ENCODE measurements around the gene UBXN6. TPM values are rescaled to one million over a fixed set of nuclear protein-coding genes. Genes with fewer than 3 reads are reported as not detected.

Gene UBXN6
- total RNA-seq, 2 experiments from 2014 or later: 54.5 to 58.4 TPM

DNA sequence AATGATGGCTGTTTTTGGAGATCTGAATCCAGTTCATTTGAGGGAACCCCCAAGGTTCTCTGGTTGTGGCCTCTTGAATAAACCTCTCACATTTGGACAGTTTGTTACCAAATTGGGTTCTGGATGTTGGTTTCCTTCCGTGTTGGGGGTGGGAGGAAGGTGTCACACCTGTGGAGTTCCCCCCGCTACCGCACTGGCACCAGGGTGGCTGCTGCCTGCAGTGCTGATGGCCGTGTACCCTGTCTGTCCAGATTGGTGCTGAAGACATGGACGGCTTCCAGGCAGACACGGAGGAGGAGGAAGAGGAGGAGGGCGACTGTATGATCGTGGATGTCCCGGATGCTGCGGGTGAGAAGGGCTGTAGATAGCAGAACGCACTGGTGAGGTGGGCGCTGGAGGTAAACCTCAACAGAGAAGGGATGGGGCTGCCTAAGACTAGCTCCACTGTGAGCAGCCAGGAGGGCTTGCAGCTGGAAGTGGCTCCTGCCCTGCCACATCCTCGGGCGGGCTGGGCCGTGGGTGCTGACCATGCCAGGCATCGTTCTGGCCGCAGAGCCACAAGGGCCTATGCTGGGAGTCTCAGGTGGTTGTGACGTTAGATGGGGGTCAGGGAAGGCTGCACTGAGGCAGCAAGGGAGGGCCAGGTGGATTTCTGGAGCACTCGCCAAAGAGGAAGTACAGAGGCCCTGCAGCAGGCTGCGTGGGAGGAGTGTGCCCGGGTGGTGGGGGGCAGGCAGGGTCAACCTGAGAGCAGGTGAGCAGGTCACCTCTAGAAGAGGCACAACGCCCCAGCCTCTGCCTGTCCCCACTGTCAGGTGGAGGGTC is 15.4 kb downstream of the UBXN6 start:
- Mint-ChIP-seq H3K36me3 (ENCODE audit: low read depth) (peaks cover 14% of the 10 kb centered on the region), H3K4me3 (no peak overlapping the region), H3K4me1 (ENCODE audit: low read depth) (no peaks in the 10 kb centered on the region), H3K9me3 (no peaks in the 10 kb centered on the region), H3K27me3 (no peaks in the 10 kb centered on the region), H3K27ac (no peak overlapping the region)
- ChIA-PET CTCF (no interaction called here), POLR2A (no interaction called here)
- Histone ChIP-seq H3K4me1 (ENCODE audit: insufficient read depth, low read length) (no peaks in the 10 kb centered on the region), H3K4me3 (ENCODE audit: low read length) (no peak overlapping the region), H3K9me3 (ENCODE audit: control insufficient read depth in 1 of 2, insufficient read depth in 1 of 2, low read length in 2 of 2) (no peaks in the 10 kb centered on the region), H3K27ac (ENCODE audit: low read depth in 1 of 2, low read length in 2 of 2) (no peak overlapping the region), H3K27me3 (ENCODE audit: control insufficient read depth in 1 of 2, insufficient read depth in 2 of 2, low read length in 2 of 2) (no peaks in the 10 kb centered on the region), H3K36me3 (ENCODE audit: insufficient read depth, low read length) (peaks cover 30% of the 10 kb centered on the region)
- intact Hi-C loops (cut with DNase I, micrococcal nuclease): no loop called here
- DNase-seq (no peak), ATAC-seq (ENCODE audit: poor library complexity) (no peak)
- TF ChIP-seq CTCF (IDR thresholded peaks at IDR 0.05): no peak

DNA sequence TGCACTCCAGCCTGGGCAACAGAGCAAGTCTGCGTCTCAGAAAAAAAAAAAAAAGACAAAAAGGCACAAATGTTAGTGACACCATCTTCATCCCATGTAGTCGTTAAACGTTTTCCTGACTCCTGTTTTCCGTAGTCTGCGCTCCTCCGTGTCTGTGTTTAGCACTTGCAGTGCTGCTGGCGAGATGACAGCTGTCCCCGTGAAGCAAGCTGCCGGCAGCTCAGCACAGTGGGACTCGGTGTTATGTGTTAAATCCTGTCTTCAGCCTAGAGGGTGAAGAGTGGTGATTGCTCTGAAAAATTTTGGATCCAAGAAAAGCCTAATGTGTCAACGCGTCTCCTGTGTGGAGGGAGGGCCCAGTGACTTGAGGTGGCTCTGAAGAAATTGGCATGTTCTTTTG is 18.4 kb downstream of the UBXN6 start:
- no peak for ATAC-seq (ENCODE audit: poor library complexity)
- peaks cover 8% of the 10 kb centered on the region for H3K36me3 ChIP-seq (ENCODE audit: insufficient read depth, low read length)
- no peaks in the 10 kb centered on the region for H3K9me3 ChIP-seq (ENCODE audit: control insufficient read depth in 1 of 2, insufficient read depth in 1 of 2, low read length in 2 of 2)
- no peak overlapping the region for H3K4me3 ChIP-seq (ENCODE audit: low read length)
- POLR2A ChIA-PET: no interaction called here
- H3K9me3 Mint-ChIP-seq: no peaks in the 10 kb centered on the region
- intact Hi-C loops (cut with DNase I, micrococcal nuclease): no loop called here
- no peak for DNase-seq
- no peak overlapping the region for H3K27ac ChIP-seq (ENCODE audit: low read depth in 1 of 2, low read length in 2 of 2)
- H3K4me3 Mint-ChIP-seq: no peak overlapping the region
- CTCF ChIA-PET: no interaction called here
- H3K27me3 Mint-ChIP-seq: no peaks in the 10 kb centered on the region
- no peaks in the 10 kb centered on the region for H3K4me1 Mint-ChIP-seq (ENCODE audit: low read depth)
- no peaks in the 10 kb centered on the region for H3K4me1 ChIP-seq (ENCODE audit: insufficient read depth, low read length)
- H3K27me3 ChIP-seq (ENCODE audit: control insufficient read depth in 1 of 2, insufficient read depth in 2 of 2, low read length in 2 of 2): no peaks in the 10 kb centered on the region
- H3K36me3 Mint-ChIP-seq (ENCODE audit: low read depth): peaks cover 12% of the 10 kb centered on the region
- no peak overlapping the region for H3K27ac Mint-ChIP-seq
- no peak for TF ChIP-seq CTCF (IDR thresholded peaks at IDR 0.05)

- no peaks in the 10 kb centered on the region for H3K9me3 Mint-ChIP-seq
- peaks cover 16% of the 10 kb centered on the region for H3K36me3 ChIP-seq (ENCODE audit: insufficient read depth, low read length)
- no peak for TF ChIP-seq CTCF (IDR thresholded peaks at IDR 0.05)
- H3K27ac Mint-ChIP-seq: no peak overlapping the region
- DNase-seq (no peak), ATAC-seq (ENCODE audit: poor library complexity) (no peak)
- no peak overlapping the region for H3K4me3 Mint-ChIP-seq
- ChIA-PET CTCF (no interaction called here), POLR2A (no interaction called here)
- H3K36me3 Mint-ChIP-seq (ENCODE audit: low read depth): peaks cover 15% of the 10 kb centered on the region
- H3K27ac ChIP-seq (ENCODE audit: low read depth in 1 of 2, low read length in 2 of 2): no peak overlapping the region
- H3K4me3 ChIP-seq (ENCODE audit: low read length): no peak overlapping the region
- intact Hi-C loops (cut with DNase I, micrococcal nuclease): no loop called here
- no peaks in the 10 kb centered on the region for H3K4me1 Mint-ChIP-seq (ENCODE audit: low read depth)
- H3K27me3 Mint-ChIP-seq: no peaks in the 10 kb centered on the region
- H3K27me3 ChIP-seq (ENCODE audit: control insufficient read depth in 1 of 2, insufficient read depth in 2 of 2, low read length in 2 of 2): no peaks in the 10 kb centered on the region
- H3K4me1 ChIP-seq (ENCODE audit: insufficient read depth, low read length): no peaks in the 10 kb centered on the region
- H3K9me3 ChIP-seq (ENCODE audit: control insufficient read depth in 1 of 2, insufficient read depth in 1 of 2, low read length in 2 of 2): no peaks in the 10 kb centered on the region
These were observed 20.5 kb downstream of the UBXN6 start for GRCh38 chr19:4437103-4437502.
